ENCODE data around the gene FYTTD1.
"Not testable (repeated sequence)": the region's sequence is repeated elsewhere in the genome, so short reads cannot be mapped to it uniquely, and the experiment has no call there.

FYTTD1 gene

GRCh38 chr3:197749601-197750395, at the start of gene FYTTD1:
Gene FYTTD1 (plus strand): TSS chr3:197749883. CDS start chr3:197749972, 89 bp downstream.
- peak within 1 kb of the TSS; percentile 75 for H3K4me3 ChIP-seq (ENCODE audit: control insufficient read depth, low read depth, low read length)
- TF ChIP-seq CTCF (IDR thresholded peaks at IDR 0.05; ENCODE audit: control insufficient read depth, insufficient read depth, low read depth, low read length, missing control alignments), result peak; percentile 27
- no peak for DNase-seq (ENCODE audit: low read depth)

- H3K4me3 ChIP-seq (ENCODE audit: control insufficient read depth, low read depth, low read length), result no peak overlapping the region
- TF ChIP-seq CTCF (IDR thresholded peaks at IDR 0.05; ENCODE audit: control insufficient read depth, insufficient read depth, low read depth, low read length, missing control alignments), result no peak
- DNase-seq (ENCODE audit: low read depth), result no peak
Observed at GRCh38 chr3:197700095-197700494, 49.6 kb upstream of the FYTTD1 start.

- no peak overlapping the region for H3K4me3 ChIP-seq (ENCODE audit: control insufficient read depth, low read depth, low read length)
- no peak for DNase-seq (ENCODE audit: low read depth)
- no peak for TF ChIP-seq CTCF (IDR thresholded peaks at IDR 0.05; ENCODE audit: control insufficient read depth, insufficient read depth, low read depth, low read length, missing control alignments)
Observed at GRCh38 chr3:197701841-197702240, 47.8 kb upstream of the FYTTD1 start.

- no peak for TF ChIP-seq CTCF (IDR thresholded peaks at IDR 0.05; ENCODE audit: control insufficient read depth, insufficient read depth, low read depth, low read length, missing control alignments)
- DNase-seq (ENCODE audit: low read depth), result no peak
- no peak overlapping the region for H3K4me3 ChIP-seq (ENCODE audit: control insufficient read depth, low read depth, low read length)
Observed at GRCh38 chr3:197706658-197707057, 43.0 kb upstream of the FYTTD1 start.

GRCh38 chr3:197709135-197709534, 40.5 kb upstream of the FYTTD1 start:
- no peak for TF ChIP-seq CTCF (IDR thresholded peaks at IDR 0.05; ENCODE audit: control insufficient read depth, insufficient read depth, low read depth, low read length, missing control alignments)
- H3K4me3 ChIP-seq (ENCODE audit: control insufficient read depth, low read depth, low read length), result no peak overlapping the region
- DNase-seq (ENCODE audit: low read depth), result no peak

- not testable (repeated sequence) for H3K4me3 ChIP-seq (ENCODE audit: control insufficient read depth, low read depth, low read length); DNase-seq (ENCODE audit: low read depth)
Observed at GRCh38 chr3:197710965-197711364, 38.7 kb upstream of the FYTTD1 start.

- TF ChIP-seq CTCF (IDR thresholded peaks at IDR 0.05; ENCODE audit: control insufficient read depth, insufficient read depth, low read depth, low read length, missing control alignments), result no peak
- DNase-seq (ENCODE audit: low read depth), result peak; percentile 88
- H3K4me3 ChIP-seq (ENCODE audit: control insufficient read depth, low read depth, low read length), result peak overlapping the region; percentile 37
Observed at GRCh38 chr3:197711973-197712707, 37.5 kb upstream of the FYTTD1 start.

Measured in AG09309 (cell line).